ENCODE data around the gene HSPA4L. TPM values are rescaled to one million over a fixed set of nuclear protein-coding genes. Genes with fewer than 3 reads are reported as not detected.

HSPA4L gene
- total RNA-seq, 2 donors from 2014 or later = 5.3 to 17.7 TPM

DNA sequence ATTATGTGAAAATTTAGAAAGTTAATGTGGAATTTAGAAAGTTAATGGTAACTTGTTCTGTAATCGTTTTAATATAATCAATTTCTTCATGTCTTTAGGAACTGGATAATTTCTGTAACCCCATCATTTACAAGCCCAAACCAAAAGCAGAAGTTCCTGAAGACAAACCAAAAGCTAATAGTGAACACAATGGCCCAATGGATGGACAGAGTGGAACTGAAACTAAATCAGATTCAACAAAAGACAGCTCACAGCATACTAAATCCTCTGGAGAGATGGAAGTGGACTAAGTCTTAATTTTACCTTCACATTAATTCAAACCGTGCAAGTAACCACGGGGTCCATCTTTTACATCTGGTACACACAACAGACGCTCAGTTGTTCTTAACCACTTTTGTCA, 50.5 kb downstream of the HSPA4L start:
- no peak for DNase-seq
- Histone ChIP-seq H3K27ac (no peak overlapping the region), H3K4me3 (no peak overlapping the region), H3K36me3 (no peaks in the 10 kb centered on the region), H3K4me1 (no peaks in the 10 kb centered on the region), H3K9me3 (no peaks in the 10 kb centered on the region), H3K9ac (ENCODE audit: low read depth in 2 of 2, low read length in 2 of 2) (no peak overlapping the region), H3K27me3 (no peaks in the 10 kb centered on the region)
- TF ChIP-seq, protein P1, sequence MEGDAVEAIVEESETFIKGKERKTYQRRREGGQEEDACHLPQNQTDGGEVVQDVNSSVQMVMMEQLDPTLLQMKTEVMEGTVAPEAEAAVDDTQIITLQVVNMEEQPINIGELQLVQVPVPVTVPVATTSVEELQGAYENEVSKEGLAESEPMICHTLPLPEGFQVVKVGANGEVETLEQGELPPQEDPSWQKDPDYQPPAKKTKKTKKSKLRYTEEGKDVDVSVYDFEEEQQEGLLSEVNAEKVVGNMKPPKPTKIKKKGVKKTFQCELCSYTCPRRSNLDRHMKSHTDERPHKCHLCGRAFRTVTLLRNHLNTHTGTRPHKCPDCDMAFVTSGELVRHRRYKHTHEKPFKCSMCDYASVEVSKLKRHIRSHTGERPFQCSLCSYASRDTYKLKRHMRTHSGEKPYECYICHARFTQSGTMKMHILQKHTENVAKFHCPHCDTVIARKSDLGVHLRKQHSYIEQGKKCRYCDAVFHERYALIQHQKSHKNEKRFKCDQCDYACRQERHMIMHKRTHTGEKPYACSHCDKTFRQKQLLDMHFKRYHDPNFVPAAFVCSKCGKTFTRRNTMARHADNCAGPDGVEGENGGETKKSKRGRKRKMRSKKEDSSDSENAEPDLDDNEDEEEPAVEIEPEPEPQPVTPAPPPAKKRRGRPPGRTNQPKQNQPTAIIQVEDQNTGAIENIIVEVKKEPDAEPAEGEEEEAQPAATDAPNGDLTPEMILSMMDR (IDR thresholded peaks at IDR 0.05) = no peak
- intact Hi-C loops (cut with DNase I) = no loop called here

DNA sequence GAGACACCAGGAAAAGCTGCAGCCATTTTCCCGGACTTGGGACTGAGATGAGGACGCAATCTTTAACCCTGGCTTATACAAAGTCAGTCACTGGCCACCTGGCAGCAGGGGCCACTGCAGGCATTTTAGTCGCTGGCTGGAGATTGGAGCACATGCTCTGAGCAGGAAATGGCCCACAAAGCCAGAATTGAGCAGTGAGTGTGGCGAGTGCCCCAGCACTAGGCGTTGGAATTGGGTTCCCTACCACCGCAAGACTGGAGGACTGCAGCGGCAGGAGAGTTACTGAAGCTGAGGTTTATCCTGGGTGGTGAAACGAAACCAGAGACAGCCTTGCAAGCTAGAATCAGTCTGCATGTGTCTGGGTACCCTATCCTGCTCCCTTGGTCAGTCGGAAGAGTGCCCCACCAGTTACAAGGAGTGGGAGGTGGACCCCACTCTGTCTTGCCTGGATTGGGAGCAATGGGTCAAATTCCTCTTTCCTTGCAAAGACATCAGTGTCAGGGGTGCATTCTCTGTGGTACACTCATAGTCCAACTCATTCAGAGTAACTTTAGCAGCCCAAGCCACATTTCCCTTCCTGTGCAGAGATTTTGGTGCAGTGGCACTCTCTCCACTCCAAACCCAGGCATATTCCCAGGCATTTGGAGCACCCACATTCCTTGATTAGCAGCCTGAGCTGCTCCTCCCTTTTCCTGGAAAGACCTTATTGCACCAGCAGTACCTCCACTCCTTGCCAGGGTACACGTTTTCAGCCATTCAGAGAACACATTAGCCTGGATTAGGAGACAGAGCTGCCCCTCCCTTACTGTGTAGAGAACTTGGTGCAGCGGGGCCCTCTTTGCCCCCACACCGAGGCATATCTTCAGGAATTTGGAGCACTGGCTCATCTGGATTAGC, 61.8 kb downstream of the HSPA4L start:
- no peaks in the 10 kb centered on the region for H3K4me1 ChIP-seq
- no peak overlapping the region for H3K27ac ChIP-seq
- intact Hi-C loops (cut with DNase I) = no loop called here
- DNase-seq = no peak
- H3K27me3 ChIP-seq = no peaks in the 10 kb centered on the region
- H3K9ac ChIP-seq (ENCODE audit: low read depth in 2 of 2, low read length in 2 of 2) = no peak overlapping the region
- TF ChIP-seq, protein P1 (IDR thresholded peaks at IDR 0.05) = no peak
- no peaks in the 10 kb centered on the region for H3K9me3 ChIP-seq
- no peaks in the 10 kb centered on the region for H3K36me3 ChIP-seq
- H3K4me3 ChIP-seq = no peak overlapping the region

DNA sequence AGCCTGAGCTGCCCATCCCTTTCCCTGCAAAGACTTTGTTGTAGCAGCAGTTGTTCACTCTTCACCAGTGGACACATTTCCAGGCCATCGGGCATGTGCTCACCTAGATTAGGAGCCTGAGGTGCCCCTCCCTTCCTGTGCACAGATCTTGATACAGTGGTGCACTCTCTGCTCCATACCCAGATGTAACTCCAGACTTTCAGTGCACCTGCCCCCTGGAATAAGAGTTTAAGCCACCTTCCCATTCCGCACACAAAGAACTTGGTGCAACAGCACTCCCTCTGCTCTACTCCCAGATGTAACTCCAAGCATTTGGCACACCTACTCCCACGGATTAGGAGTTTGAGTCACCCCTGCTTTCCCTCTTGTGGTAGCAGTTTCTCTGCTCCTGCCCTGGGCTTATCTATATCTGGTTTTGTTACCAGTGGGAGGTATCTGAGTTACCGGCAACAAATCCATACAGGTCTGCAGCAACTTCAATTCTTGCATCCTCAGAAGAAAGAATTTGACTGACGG, 62.5 kb downstream of the HSPA4L start:
- Histone ChIP-seq H3K4me3 (no peak overlapping the region), H3K9ac (ENCODE audit: low read depth in 2 of 2, low read length in 2 of 2) (no peak overlapping the region), H3K27ac (no peak overlapping the region), H3K36me3 (no peaks in the 10 kb centered on the region), H3K27me3 (no peaks in the 10 kb centered on the region), H3K9me3 (no peaks in the 10 kb centered on the region), H3K4me1 (no peaks in the 10 kb centered on the region)
- TF ChIP-seq, protein P1 (IDR thresholded peaks at IDR 0.05) = no peak
- DNase-seq = no peak
- intact Hi-C loops (cut with DNase I) = no loop called here

DNA sequence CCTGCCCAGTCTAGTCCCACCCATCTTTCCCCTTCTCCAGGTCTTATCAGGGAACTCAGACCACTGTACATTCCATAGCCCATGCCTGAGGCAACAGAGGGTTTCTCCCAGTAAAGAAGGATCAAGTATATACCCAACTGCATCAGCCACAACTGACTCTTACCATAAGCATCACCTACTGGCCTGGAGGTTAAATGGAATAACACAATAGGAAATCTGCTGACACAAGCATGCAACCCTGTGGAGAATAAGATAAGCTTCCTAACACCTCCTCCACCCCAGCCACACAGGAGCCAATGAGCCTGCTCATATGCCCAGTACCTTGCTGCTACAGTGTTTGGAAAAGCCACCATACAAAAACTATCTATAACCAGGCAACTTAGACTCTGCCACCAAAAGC, 63.9 kb downstream of the HSPA4L start:
- Histone ChIP-seq H3K36me3 (no peaks in the 10 kb centered on the region), H3K4me3 (no peak overlapping the region), H3K4me1 (no peaks in the 10 kb centered on the region), H3K9ac (ENCODE audit: low read depth in 2 of 2, low read length in 2 of 2) (no peak overlapping the region), H3K27ac (no peak overlapping the region), H3K27me3 (no peaks in the 10 kb centered on the region), H3K9me3 (no peaks in the 10 kb centered on the region)
- no peak for DNase-seq
- TF ChIP-seq, protein P1 (IDR thresholded peaks at IDR 0.05) = no peak
- intact Hi-C loops (cut with DNase I) = no loop called here

DNA sequence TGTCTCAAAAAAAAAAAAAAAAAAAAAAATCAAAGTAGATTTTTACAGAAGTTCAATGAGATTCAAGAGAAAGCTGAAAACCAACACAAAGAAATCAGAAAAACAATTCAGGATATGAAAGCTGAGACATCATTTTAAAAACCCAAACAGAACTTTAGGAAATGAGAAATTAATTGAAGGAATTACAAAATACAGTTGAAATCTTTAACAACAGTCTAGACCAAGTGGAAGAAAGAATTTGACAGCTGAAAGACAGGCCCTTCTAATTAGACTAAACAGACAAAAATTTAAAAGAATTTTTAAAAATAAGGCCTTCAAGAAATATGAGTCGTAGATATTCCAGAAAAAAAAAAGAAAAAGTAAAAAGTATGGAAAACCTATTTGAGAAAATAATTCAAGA, 64.6 kb downstream of the HSPA4L start:
- intact Hi-C loops (cut with DNase I) = no loop called here
- no peaks in the 10 kb centered on the region for H3K36me3 ChIP-seq

More for the DNA sequence above, 64.6 kb downstream of the HSPA4L start:
- Histone ChIP-seq H3K4me3 (no peak overlapping the region), H3K27ac (no peak overlapping the region), H3K4me1 (no peaks in the 10 kb centered on the region), H3K9me3 (no peaks in the 10 kb centered on the region), H3K27me3 (no peaks in the 10 kb centered on the region), H3K9ac (ENCODE audit: low read depth in 2 of 2, low read length in 2 of 2) (no peak overlapping the region)
- DNase-seq = no peak
- TF ChIP-seq, protein P1 (IDR thresholded peaks at IDR 0.05) = no peak
